Right lung (tissue), 5 donors: ENCODE measurements around the gene LGMN. TPM values are rescaled to one million over a fixed set of nuclear protein-coding genes. Genes with fewer than 3 reads are reported as not detected.
"Not testable (repeated sequence)": the region's sequence is repeated elsewhere in the genome, so short reads cannot be mapped to it uniquely, and the experiment has no call there.

Experiments used
- DNase-seq, 2 donors: peaks; one replicate each; pipeline ENCODE4 v3.0.0-alpha.2; 2013
- polyA plus RNA-seq, 5 donors: library from polyadenylated mRNA; unstranded; fragments of 120-200 nt; gene quantifications; one replicate each; pipeline versions ENCODE4 v1.2.1 to v1.2.3, GENCODE V29; 2013; ENCODE audit warnings: inconsistent platforms in 1 of 5, low replicate concordance in 1 of 5; ENCODE audit not compliant: insufficient read length in 5 of 5, insufficient read depth in 1 of 5

LGMN gene
- polyA plus RNA-seq, 5 donors = 83.8 to 106 (median 91.0) TPM

DNA sequence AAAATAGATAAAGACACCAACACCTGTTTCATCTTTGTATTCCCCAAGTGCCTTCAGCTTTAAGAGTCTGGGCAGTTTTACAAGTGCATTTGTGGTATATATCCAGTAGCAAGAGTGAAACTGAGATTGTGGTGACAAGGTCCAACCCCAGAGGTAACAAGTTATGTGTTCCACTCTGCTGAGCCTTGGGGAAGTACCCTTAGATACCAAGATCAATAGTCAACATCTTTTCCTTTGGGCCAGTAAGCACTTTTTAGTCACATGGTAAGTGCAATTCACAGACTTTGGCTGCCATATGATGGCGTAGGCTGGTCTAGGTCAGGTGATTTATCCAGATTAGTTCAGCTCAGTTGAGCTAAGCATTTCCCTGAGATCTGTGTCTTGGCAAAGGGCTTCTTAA lies 19.8 kb upstream of the LGMN start:
- DNase-seq = not testable (repeated sequence)

- DNase-seq = not testable (repeated sequence)
Measured at GRCh38 chr14:92763666-92764631, 15.5 kb upstream of the LGMN start.

DNA sequence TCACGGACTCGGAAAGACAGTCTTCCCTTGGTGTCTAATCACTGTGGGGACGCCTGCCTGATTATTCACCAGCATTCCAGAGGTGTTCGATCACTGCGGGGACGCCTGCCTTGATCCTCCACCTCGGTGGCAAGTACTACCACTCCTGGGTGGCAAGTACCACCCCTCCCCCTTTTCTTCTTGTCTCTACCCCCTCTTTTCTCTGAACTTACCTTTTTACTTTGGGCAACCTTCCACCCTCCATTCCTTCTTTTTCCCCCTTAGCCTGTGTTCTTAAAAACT lies 12.0 kb upstream of the LGMN start:
- no peak for DNase-seq

DNA sequence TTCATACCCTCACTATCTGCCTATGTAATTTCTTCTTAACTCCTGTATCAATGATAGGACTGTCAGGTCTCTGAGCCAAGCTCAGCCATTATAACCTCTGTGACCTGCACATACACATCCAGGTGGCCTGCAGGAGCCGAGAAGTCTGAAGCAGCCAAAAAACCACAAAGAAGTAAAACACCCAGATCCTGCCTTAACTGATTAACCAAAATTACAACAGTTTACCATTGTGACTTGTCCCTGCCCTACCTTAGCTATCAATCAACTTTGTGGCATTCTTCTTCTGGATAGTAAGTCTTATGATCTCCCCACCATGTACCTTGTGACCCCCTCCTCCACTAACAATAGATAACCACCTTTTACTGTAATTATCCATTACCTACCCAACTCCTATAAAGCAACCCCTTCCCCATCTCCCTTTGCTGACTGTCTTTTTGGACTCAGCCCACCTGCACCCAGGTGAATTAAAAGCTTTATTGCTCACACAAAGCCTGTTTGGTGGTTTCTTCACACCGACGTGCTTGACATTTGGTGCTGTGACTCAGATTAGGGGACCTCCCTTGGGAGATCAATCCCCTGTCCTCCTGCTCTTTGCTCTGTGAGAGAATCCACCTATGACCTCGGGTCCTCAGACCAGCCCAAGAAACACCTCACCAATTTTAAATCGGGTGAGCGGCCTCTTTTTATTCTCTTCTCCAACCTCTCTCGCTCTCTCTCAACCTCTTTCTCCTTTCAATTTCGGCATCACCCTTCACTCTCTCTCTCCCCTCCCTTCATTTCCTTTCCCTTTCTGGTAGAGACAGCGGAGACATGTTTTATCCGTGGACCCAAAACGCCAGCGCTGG lies 11.5 kb upstream of the LGMN start:
- no peak for DNase-seq

DNA sequence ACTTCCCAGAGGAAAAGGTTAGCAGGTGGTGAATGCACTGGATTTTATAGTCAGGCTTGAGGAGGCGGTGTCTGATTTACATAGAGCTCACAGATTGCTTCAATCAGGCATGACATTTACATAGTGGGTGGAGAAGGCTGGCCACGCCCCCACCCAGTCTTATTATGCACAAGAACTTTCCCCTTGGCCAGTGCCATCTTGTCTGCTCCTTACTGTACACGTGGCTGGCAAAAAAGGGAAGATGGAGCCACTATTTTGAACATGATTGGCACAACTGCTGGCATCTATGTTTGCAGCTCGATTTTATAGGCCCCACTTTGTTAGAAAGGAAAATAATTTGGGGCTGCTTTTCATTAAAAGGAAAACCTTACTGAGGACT lies 10.9 kb upstream of the LGMN start:
- no peak for DNase-seq

GRCh38 chr14:92756446-92756845 lies 8.0 kb upstream of the LGMN start:
- no peak for DNase-seq

DNA sequence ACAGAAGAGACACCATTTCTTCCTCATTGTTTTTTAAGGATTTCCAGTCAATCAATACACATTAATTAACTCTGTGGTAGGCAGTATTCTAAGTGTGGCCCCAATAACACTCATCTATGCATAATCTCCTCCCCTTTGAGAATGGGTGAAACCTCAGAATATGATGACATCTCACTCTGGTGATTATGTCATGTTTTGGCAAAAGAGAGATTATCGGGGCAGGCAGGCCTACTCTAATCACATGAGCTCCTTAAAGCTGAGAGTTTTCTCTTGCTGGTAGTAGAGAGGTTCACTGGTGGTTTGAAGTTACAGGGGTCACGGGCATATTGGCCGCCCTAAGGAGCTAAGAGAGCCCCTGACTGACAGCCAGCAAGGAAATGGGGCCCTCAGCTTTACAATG lies 7.1 kb upstream of the LGMN start:
- no peak for DNase-seq

DNA sequence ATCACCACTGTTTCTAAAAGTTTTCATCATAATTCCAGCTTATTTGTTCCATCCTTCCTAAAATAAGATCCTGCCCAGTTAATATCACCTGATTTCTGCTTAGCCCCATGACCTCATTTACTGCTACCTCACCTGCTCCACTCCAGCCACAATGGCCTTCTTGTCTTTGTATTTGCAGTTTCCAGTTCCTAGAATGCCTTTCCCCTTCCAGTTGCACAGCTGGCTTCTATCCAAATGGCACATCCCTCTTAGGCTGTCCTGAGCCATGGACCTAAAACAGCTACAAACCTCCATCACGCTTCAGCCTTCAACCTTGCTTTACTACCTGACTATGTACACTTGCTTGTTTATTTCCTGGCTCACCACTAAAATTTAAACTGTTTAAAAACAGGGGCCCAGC lies 6.5 kb upstream of the LGMN start:
- no peak for DNase-seq

DNA sequence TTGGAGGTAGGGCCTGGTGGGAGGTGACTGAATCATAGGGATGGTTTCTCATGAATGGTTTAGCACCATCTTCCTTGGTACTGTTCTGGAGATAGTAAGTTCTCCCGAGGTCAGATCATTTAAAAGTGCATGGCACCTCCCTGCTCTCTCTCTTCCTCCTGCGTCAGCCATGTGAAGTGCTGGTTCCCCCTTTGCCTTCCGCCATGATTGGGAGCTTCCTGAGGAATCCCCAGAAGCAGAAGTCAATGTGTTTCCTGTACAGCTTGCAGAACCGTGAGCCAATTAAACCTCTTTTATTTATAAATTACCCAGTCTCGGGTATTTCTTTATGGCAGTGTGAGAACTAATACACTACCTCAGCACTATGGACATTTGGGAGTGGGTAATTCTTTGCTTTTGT lies 4.8 kb upstream of the LGMN start:
- no peak for DNase-seq

DNA sequence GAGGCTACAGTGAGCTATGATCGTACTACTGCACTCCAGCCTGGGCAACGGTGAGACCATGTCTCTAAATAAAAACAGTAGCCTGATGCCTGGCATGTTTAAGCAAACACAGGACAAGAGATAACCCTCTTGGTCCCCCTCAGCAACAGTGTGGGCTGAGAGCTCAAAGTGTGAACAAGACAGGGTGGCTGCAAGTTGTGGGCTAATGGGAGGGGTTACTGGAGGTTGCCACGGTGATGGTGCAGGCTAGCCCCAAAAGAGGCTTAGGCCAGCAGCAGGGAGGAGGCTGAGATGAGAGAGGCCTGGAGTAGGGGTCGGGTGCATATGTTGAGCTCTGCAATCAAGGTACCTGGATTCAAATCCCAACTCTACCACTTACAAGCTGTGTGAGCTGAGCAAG lies 3.4 kb upstream of the LGMN start:
- DNase-seq = no peak

GRCh38 chr14:92750994-92751400 lies 2.6 kb upstream of the LGMN start:
- peak in 1 of 2 donors; percentile 34 for DNase-seq

DNA sequence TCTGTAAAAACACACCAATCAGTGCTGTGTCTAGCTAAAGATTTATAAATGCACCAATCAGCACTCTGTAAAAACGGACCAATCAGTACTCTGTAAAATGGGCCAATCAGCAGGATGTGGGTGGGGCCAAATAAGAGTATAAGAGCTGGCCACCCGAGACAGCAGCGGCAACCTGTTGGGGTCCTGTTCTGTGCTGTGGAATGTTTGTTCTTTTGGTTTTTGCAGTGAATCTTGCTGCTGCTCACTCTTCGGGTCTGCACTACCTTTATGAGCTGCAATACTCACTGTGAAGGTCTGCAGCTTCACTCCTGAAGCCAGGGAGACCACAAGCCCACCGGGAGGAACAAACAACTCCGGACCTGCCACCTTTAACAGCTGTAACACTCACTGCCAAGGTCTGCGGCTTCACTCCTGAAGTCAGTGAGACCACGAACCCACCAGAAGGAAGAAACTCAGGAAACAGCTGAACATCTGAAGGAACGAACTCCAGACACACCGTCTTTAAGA lies 1.8 kb upstream of the LGMN start:
- DNase-seq = not testable (repeated sequence)

GRCh38 chr14:92747701-92748258 lies 647 bp downstream of the LGMN start:
- DNase-seq = no peak

DNA sequence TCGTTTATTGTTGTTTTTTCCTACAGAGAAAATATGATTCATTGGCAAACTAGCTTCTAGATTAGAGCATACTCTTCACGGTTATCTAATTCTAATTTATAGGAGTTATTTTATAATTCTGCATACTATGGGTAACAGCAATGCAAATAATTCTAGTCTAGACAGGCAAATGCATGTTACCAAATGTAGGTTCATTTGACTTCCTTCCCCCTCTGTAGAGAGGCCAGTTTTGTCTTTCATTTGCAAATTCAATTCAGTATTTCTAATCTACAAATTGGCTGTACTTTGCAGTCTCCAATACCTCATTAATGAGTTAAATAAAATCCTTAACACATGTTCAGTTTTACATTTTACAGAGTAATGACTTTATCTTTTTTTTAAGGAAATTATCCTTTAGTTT lies 4.2 kb downstream of the LGMN start:
- no peak for DNase-seq

GRCh38 chr14:92740440-92740839 lies 8.0 kb downstream of the LGMN start:
- DNase-seq = no peak

GRCh38 chr14:92737619-92738188 lies 10.7 kb downstream of the LGMN start:
- no peak for DNase-seq

DNA sequence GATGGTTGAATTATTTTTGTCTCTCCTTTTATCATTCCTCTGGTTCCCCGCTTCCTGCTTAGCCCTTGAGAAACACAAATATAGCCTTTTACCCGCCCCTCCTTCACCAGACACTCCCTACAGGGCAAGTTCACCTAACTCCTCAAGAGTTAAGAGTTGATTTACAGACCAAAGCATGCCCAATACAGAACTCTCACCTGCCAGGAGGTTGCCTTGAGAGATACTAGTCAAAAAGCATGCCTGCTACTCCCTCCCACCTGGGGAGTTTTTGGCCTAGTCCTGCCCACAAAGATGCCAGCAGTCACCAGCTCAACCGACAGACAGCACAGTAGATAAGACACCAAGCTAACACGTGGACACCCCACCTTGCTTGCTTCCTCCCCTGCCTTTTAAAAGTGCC lies 11.2 kb downstream of the LGMN start:
- no peak for DNase-seq

DNA sequence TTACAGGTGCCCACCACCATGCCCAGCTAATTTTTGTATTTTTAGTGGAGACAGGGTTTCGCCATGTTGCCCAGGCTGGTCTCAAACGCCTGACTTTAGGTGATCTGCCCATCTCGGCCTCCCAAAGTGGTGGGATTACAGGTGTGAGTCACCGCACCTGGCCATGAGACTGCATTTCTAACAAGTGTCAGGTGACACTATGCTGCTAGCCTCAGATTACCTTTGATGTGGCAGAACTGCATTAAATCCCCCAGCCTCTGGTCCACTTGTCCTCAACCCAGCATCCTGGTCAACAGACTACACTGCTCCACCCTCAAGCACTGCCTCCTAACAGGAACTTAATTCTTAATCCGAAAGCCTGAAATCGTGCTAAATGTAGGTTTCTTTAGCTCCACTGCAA lies 13.1 kb downstream of the LGMN start:
- no peak for DNase-seq

DNA sequence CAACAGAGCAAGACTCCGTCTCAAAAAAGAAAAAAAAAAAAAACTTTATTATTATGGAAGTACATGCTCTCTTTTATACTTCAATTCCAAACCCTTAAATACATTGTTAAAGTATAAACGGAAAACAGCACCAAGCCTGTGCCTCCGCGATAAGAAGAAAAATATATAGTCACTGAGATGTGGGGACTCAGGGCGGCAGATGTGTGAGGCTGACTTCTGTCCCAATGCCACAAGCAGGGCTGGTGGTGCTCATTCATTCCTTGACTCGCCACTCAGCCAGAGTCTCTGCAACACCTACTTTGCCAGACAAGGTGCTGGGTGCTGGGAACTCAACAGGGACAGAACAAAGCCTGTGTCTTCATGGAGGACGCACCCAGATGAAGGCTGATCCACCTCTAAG lies 13.8 kb downstream of the LGMN start:
- DNase-seq = no peak

- no peak for DNase-seq
Measured at GRCh38 chr14:92733007-92733406, 15.4 kb downstream of the LGMN start.

DNA sequence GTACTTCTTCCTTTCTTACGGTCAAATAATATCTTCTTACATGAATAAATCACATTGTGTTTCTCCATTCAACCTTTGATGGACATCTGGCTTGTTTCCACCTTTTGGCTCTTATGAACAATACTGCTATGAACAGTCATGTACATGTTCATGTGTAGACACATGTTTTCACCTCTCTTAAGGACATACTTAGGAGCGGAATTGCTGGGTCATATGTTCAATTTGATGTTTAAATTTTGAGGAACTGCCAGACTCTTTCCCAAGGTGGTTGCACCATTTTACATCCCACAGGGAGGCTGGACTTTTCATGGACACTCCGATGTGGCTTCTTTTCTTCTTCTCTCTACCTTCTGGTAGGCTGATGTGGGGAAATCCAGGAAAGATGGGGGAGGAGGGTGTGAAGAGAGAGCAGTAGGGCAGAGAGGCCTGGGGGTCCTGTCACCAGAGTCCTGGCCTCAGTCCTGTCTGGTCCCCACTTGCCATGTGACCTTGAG lies 16.8 kb downstream of the LGMN start:
- no peak for DNase-seq
